Measurements from ENCODE around the gene DLX1.

DLX1 gene

GRCh38 chr2:172091761-172092566 lies 6.7 kb downstream of the DLX1 start:
- Histone ChIP-seq H3K9me3 (ENCODE audit: severe bottlenecking) (no peaks in the 10 kb centered on the region), H3K4me1 (ENCODE audit: insufficient read depth, poor library complexity, severe bottlenecking) (peaks cover 12% of the 10 kb centered on the region), H3K4me3 (ENCODE audit: severe bottlenecking) (no peak overlapping the region), H3K27me3 (ENCODE audit: insufficient read depth, poor library complexity, severe bottlenecking) (peaks cover 4% of the 10 kb centered on the region), H3K27ac (ENCODE audit: poor library complexity, severe bottlenecking) (no peak overlapping the region), H3K36me3 (ENCODE audit: low read depth) (no peaks in the 10 kb centered on the region)
- no peak for TF ChIP-seq CTCF (IDR thresholded peaks at IDR 0.05; ENCODE audit: poor library complexity, severe bottlenecking)
- DNase-seq (ENCODE audit: low spot score) (no peak), ATAC-seq (ENCODE audit: low read depth) (no peak)

GRCh38 chr2:172092716-172093415 lies 7.6 kb downstream of the DLX1 start:
- TF ChIP-seq CTCF (IDR thresholded peaks at IDR 0.05; ENCODE audit: poor library complexity, severe bottlenecking) = no peak
- H3K9me3 ChIP-seq (ENCODE audit: severe bottlenecking) = no peaks in the 10 kb centered on the region
- no peaks in the 10 kb centered on the region for H3K27me3 ChIP-seq (ENCODE audit: insufficient read depth, poor library complexity, severe bottlenecking)
- peaks cover 20% of the 10 kb centered on the region for H3K4me1 ChIP-seq (ENCODE audit: insufficient read depth, poor library complexity, severe bottlenecking)
- DNase-seq (ENCODE audit: low spot score) (no peak), ATAC-seq (ENCODE audit: low read depth) (no peak)
- H3K4me3 ChIP-seq (ENCODE audit: severe bottlenecking) = no peak overlapping the region
- no peaks in the 10 kb centered on the region for H3K36me3 ChIP-seq (ENCODE audit: low read depth)
- no peak overlapping the region for H3K27ac ChIP-seq (ENCODE audit: poor library complexity, severe bottlenecking)

- DNase-seq (ENCODE audit: low spot score) = no peak
- Histone ChIP-seq H3K9me3 (ENCODE audit: severe bottlenecking) (no peaks in the 10 kb centered on the region), H3K27me3 (ENCODE audit: insufficient read depth, poor library complexity, severe bottlenecking) (no peaks in the 10 kb centered on the region), H3K4me1 (ENCODE audit: insufficient read depth, poor library complexity, severe bottlenecking) (peaks cover 28% of the 10 kb centered on the region), H3K4me3 (ENCODE audit: severe bottlenecking) (no peak overlapping the region), H3K36me3 (ENCODE audit: low read depth) (no peaks in the 10 kb centered on the region), H3K27ac (ENCODE audit: poor library complexity, severe bottlenecking) (no peak overlapping the region)
- no peak for ATAC-seq (ENCODE audit: low read depth)
- TF ChIP-seq CTCF (IDR thresholded peaks at IDR 0.05; ENCODE audit: poor library complexity, severe bottlenecking) = no peak
Observed at GRCh38 chr2:172093416-172094293, 8.3 kb downstream of the DLX1 start.

GRCh38 chr2:172094294-172095145 lies 9.2 kb downstream of the DLX1 start:
- H3K9me3 ChIP-seq (ENCODE audit: severe bottlenecking) = no peaks in the 10 kb centered on the region
- H3K4me3 ChIP-seq (ENCODE audit: severe bottlenecking) = peak overlapping the region; percentile 42
- H3K27ac ChIP-seq (ENCODE audit: poor library complexity, severe bottlenecking) = peak overlapping the region; percentile 94
- no peaks in the 10 kb centered on the region for H3K36me3 ChIP-seq (ENCODE audit: low read depth)
- no peaks in the 10 kb centered on the region for H3K27me3 ChIP-seq (ENCODE audit: insufficient read depth, poor library complexity, severe bottlenecking)
- ATAC-seq (ENCODE audit: low read depth) (no peak), DNase-seq (ENCODE audit: low spot score) (peak; percentile 61)
- peaks cover 33% of the 10 kb centered on the region for H3K4me1 ChIP-seq (ENCODE audit: insufficient read depth, poor library complexity, severe bottlenecking)
- no peak for TF ChIP-seq CTCF (IDR thresholded peaks at IDR 0.05; ENCODE audit: poor library complexity, severe bottlenecking)

All from RWPE2 (cell line).